Neural progenitor cell (in vitro differentiated cells): ENCODE results near the gene DDIT3. TPM values are rescaled to one million over a fixed set of nuclear protein-coding genes. Genes with fewer than 3 reads are reported as not detected.
"Not testable (repeated sequence)": the region's sequence is repeated elsewhere in the genome, so short reads cannot be mapped to it uniquely, and the experiment has no call there.

ENCODE experiments used
- DNase-seq: peaks from one replicate; pipeline ENCODE4 v3.0.0-alpha.2; 2016; ENCODE audit warnings: low spot score
- H2AFZ ChIP-seq: fragments of 200-600 bp; sonication (generic); replicated peaks from 2 replicates; pipeline ENCODE4 v1.6.1; 2016; ENCODE audit warnings: antibody characterized with exemption
- H3F3A ChIP-seq: fragments of 200-600 bp; sonication (generic); 2 replicates; pipeline ENCODE4 v1.6.1; 2016; ENCODE audit warnings: antibody characterized with exemption, low read depth
- H3K27ac ChIP-seq: fragments of 200-600 bp; sonication (generic); 2 replicates; pipeline ENCODE4 v1.5.1; 2016; ENCODE audit warnings: mild to moderate bottlenecking
- H3K27me3 ChIP-seq: fragments of 200-600 bp; sonication (generic); 2 replicates; pipeline ENCODE4 v1.6.1; 2016; ENCODE audit warnings: mild to moderate bottlenecking, moderate library complexity
- H3K36me3 ChIP-seq: fragments of 200-600 bp; sonication (generic); 2 replicates; pipeline ENCODE4 v1.5.1; 2016
- H3K4me1 ChIP-seq: fragments of 200-600 bp; sonication (generic); 2 replicates; pipeline ENCODE4 v1.6.1; 2016; ENCODE audit warnings: mixed run types
- H3K4me2 ChIP-seq: fragments of 200-600 bp; sonication (generic); 2 replicates; pipeline ENCODE4 v1.6.1; 2016
- H3K4me3 ChIP-seq: fragments of 200-600 bp; sonication (generic); 2 replicates; pipeline ENCODE4 v1.5.1; 2016
- H3K79me2 ChIP-seq: fragments of 200-600 bp; sonication (generic); 2 replicates; pipeline ENCODE4 v1.6.1; 2016; ENCODE audit warnings: low read depth
- H3K9ac ChIP-seq: fragments of 200-600 bp; sonication (generic); 2 replicates; pipeline ENCODE4 v1.6.1; 2016
- H3K9me3 ChIP-seq: fragments of 200-600 bp; sonication (generic); 2 replicates; pipeline ENCODE4 v1.5.1; 2016; ENCODE audit warnings: low read depth
- H4K20me1 ChIP-seq: fragments of 200-600 bp; sonication (generic); 2 replicates; pipeline ENCODE4 v1.6.1; 2016; ENCODE audit warnings: low read depth
- H3K27ac Mint-ChIP-seq: 3 replicates; pipeline ENCODE4 v1.8.0; 2021; ENCODE audit warnings: mixed read lengths
- H3K27me3 Mint-ChIP-seq: 2 replicates; pipeline ENCODE4 v1.8.0; 2022; ENCODE audit warnings: low read depth, mild to moderate bottlenecking, inconsistent platforms, moderate library complexity, mixed read lengths; ENCODE audit not compliant: insufficient read depth
- H3K36me3 Mint-ChIP-seq: 3 replicates; pipeline ENCODE4 v1.8.0; 2021; ENCODE audit warnings: mixed read lengths
- H3K4me1 Mint-ChIP-seq: 3 replicates; pipeline ENCODE4 v1.8.0; 2021; ENCODE audit warnings: mixed read lengths
- H3K4me3 Mint-ChIP-seq: 3 replicates; pipeline ENCODE4 v1.8.0; 2021; ENCODE audit warnings: mild to moderate bottlenecking, moderate library complexity, mixed read lengths
- H3K9me3 Mint-ChIP-seq: 3 replicates; pipeline ENCODE4 v1.8.0; 2020; ENCODE audit warnings: mixed read lengths
- EZH2 ChIP-seq: fragments of 200-600 bp; sonication (generic); IDR thresholded peaks from 2 replicates; pipeline ENCODE4 v1.6.1; 2017; ENCODE audit warnings: antibody characterized with exemption, mild to moderate bottlenecking, moderate library complexity
- EZH2phosphoT487 ChIP-seq: fragments of 200-600 bp; sonication (generic); IDR thresholded peaks from 2 replicates; pipeline ENCODE4 v1.6.1; 2017; ENCODE audit warnings: antibody characterized with exemption
- total RNA-seq: library from RNA; depleted of rRNA; stranded (reverse); fragments of >200 nt; gene quantifications from 2 replicates; pipeline ENCODE4 v1.2.3, GENCODE V29; 2015; ENCODE audit warnings: low replicate concordance
- TF ChIP-seq, protein P1 (sequence below): fragments of 200-600 bp; sonication (generic); IDR thresholded peaks from 2 replicates; pipeline ENCODE4 v1.5.1; 2017; ENCODE audit warnings: antibody characterized with exemption, mild to moderate bottlenecking

The DDIT3 gene
- total RNA-seq, 1 donor from 2014 or later = 2.3 TPM

GRCh38 chr12:57511161-57511560 lies 9.2 kb downstream of the DDIT3 start:
- H3K4me2 ChIP-seq = no peak overlapping the region
- TF ChIP-seq EZH2 (no peak), EZH2phosphoT487 (no peak)
- TF ChIP-seq, protein P1, sequence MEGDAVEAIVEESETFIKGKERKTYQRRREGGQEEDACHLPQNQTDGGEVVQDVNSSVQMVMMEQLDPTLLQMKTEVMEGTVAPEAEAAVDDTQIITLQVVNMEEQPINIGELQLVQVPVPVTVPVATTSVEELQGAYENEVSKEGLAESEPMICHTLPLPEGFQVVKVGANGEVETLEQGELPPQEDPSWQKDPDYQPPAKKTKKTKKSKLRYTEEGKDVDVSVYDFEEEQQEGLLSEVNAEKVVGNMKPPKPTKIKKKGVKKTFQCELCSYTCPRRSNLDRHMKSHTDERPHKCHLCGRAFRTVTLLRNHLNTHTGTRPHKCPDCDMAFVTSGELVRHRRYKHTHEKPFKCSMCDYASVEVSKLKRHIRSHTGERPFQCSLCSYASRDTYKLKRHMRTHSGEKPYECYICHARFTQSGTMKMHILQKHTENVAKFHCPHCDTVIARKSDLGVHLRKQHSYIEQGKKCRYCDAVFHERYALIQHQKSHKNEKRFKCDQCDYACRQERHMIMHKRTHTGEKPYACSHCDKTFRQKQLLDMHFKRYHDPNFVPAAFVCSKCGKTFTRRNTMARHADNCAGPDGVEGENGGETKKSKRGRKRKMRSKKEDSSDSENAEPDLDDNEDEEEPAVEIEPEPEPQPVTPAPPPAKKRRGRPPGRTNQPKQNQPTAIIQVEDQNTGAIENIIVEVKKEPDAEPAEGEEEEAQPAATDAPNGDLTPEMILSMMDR = no peak
- no peaks in the 10 kb centered on the region for H4K20me1 ChIP-seq
- H3K27ac ChIP-seq = no peak overlapping the region
- no peaks in the 10 kb centered on the region for H3K4me1 ChIP-seq
- no peaks in the 10 kb centered on the region for H3K9me3 ChIP-seq
- no peaks in the 10 kb centered on the region for H3K79me2 ChIP-seq
- Mint-ChIP-seq H3K27me3 (no peaks in the 10 kb centered on the region), H3K9me3 (no peaks in the 10 kb centered on the region), H3K27ac (no peak overlapping the region), H3K36me3 (peaks cover 42% of the 10 kb centered on the region), H3K4me3 (no peak overlapping the region), H3K4me1 (no peaks in the 10 kb centered on the region)
- H3K27me3 ChIP-seq = no peaks in the 10 kb centered on the region
- H3F3A ChIP-seq = no peaks in the 10 kb centered on the region
- peaks cover 14% of the 10 kb centered on the region for H3K36me3 ChIP-seq
- no peak overlapping the region for H3K4me3 ChIP-seq
- no peak overlapping the region for H3K9ac ChIP-seq
- H2AFZ ChIP-seq = no peak overlapping the region
- no peak for DNase-seq

GRCh38 chr12:57507796-57508195 lies 12.5 kb downstream of the DDIT3 start:
- not testable (repeated sequence) for H3F3A ChIP-seq, H3K79me2 ChIP-seq, H3K9me3 Mint-ChIP-seq, H3K4me2 ChIP-seq, H3K27me3 Mint-ChIP-seq, H3K4me3 Mint-ChIP-seq, H3K4me3 ChIP-seq, H3K27ac ChIP-seq, H3K9ac ChIP-seq, H4K20me1 ChIP-seq, H3K9me3 ChIP-seq, DNase-seq, H3K27me3 ChIP-seq, H2AFZ ChIP-seq, H3K4me1 Mint-ChIP-seq, H3K4me1 ChIP-seq, H3K27ac Mint-ChIP-seq
- H3K36me3 Mint-ChIP-seq = peaks cover 45% of the 10 kb centered on the region
- H3K36me3 ChIP-seq = peaks cover 11% of the 10 kb centered on the region

DNA sequence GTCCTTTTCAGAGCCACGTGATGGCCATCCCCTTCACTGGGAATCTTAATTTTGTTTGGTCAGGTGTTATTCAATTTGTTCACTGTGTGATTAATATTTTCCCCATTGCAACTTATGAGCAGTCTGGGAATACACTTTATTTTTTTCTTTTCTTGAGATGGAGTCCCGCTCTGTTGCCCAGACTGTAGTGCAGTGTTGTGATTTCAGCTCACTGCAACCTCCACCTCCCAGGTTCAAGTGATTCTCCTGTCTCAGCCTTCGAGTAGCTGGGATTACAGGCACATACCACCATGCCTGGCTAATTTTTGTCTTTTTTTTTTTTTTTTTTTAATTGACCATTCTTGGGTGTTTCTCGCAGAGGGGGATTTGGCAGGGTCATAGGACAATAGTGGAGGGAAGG lies 13.8 kb downstream of the DDIT3 start:
- not testable (repeated sequence) for H3K9ac ChIP-seq, DNase-seq, H3F3A ChIP-seq, H3K27ac Mint-ChIP-seq, H3K27me3 Mint-ChIP-seq, H4K20me1 ChIP-seq, H3K4me3 ChIP-seq, H3K4me1 ChIP-seq, H3K36me3 ChIP-seq, H3K9me3 Mint-ChIP-seq, H3K4me3 Mint-ChIP-seq, H3K4me1 Mint-ChIP-seq, H3K27me3 ChIP-seq, H3K4me2 ChIP-seq, H3K9me3 ChIP-seq, H3K79me2 ChIP-seq, H3K27ac ChIP-seq, H2AFZ ChIP-seq
- peaks cover 40% of the 10 kb centered on the region for H3K36me3 Mint-ChIP-seq

DNA sequence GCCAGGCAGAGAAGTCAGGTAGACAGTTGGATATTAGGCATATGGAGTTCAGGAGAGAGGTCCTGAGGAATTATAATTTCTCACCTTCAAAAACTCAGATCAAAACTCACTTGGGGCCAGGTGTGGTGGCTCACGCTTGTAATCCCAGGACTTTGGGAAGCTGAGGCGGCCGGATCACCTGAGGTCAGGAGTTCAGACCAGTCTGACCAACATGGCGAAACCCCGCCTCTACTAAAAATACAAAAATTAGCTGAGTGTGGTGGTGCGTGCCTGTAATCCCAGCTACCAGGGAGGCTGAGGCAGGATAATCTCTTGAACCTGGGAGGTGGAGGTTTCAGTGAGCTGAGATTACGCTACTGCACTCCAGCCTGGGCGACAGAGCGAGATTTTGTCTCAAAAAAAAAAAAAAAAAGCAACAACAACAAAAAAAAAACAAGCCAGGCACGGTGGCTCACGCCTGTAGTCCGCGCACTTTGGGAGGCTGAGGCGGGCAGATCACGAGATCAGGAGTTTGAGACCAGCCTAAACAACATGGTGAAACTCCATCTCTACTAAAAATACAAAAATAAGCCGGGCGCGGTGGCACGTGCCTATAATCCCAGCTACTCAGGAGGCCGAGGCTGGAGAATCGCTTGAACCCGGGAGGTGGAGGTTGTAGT lies 17.9 kb downstream of the DDIT3 start:
- peaks cover 52% of the 10 kb centered on the region for H3K36me3 Mint-ChIP-seq
- H4K20me1 ChIP-seq, H3K27me3 Mint-ChIP-seq, H3K4me1 Mint-ChIP-seq, H3K9me3 Mint-ChIP-seq, H3K79me2 ChIP-seq, H3K9me3 ChIP-seq, H3K4me3 Mint-ChIP-seq, H3F3A ChIP-seq, H3K27ac ChIP-seq, H2AFZ ChIP-seq, H3K4me3 ChIP-seq, H3K4me2 ChIP-seq, H3K27ac Mint-ChIP-seq, H3K9ac ChIP-seq, DNase-seq, H3K4me1 ChIP-seq, H3K27me3 ChIP-seq: not testable (repeated sequence)
- H3K36me3 ChIP-seq = peaks cover 14% of the 10 kb centered on the region

- Mint-ChIP-seq H3K27me3 (peaks cover 5% of the 10 kb centered on the region), H3K4me3 (no peak overlapping the region), H3K36me3 (peaks cover 48% of the 10 kb centered on the region), H3K27ac (no peak overlapping the region), H3K4me1 (peaks cover 5% of the 10 kb centered on the region), H3K9me3 (no peaks in the 10 kb centered on the region)
- no peak for DNase-seq
- peaks cover 14% of the 10 kb centered on the region for H3K36me3 ChIP-seq
- no peaks in the 10 kb centered on the region for H3K4me1 ChIP-seq
- no peak overlapping the region for H2AFZ ChIP-seq
- no peak overlapping the region for H3K27ac ChIP-seq
- H3K4me2 ChIP-seq = no peak overlapping the region
- no peaks in the 10 kb centered on the region for H3K9me3 ChIP-seq
- H3K4me3 ChIP-seq = no peak overlapping the region
- no peak overlapping the region for H3K9ac ChIP-seq
- H3K79me2 ChIP-seq = no peaks in the 10 kb centered on the region
- no peaks in the 10 kb centered on the region for H3K27me3 ChIP-seq
- H4K20me1 ChIP-seq = no peaks in the 10 kb centered on the region
- no peak for TF ChIP-seq EZH2
- H3F3A ChIP-seq = no peaks in the 10 kb centered on the region
These were observed 20.1 kb downstream of the DDIT3 start for GRCh38 chr12:57500213-57500612.
